Measurements from ENCODE around the gene CD200R1. TPM values are rescaled to one million over a fixed set of nuclear protein-coding genes. Genes with fewer than 3 reads are reported as not detected.

Gene CD200R1
- total RNA-seq, 2 experiments from 2014 or later = 1.1 TPM

DNA sequence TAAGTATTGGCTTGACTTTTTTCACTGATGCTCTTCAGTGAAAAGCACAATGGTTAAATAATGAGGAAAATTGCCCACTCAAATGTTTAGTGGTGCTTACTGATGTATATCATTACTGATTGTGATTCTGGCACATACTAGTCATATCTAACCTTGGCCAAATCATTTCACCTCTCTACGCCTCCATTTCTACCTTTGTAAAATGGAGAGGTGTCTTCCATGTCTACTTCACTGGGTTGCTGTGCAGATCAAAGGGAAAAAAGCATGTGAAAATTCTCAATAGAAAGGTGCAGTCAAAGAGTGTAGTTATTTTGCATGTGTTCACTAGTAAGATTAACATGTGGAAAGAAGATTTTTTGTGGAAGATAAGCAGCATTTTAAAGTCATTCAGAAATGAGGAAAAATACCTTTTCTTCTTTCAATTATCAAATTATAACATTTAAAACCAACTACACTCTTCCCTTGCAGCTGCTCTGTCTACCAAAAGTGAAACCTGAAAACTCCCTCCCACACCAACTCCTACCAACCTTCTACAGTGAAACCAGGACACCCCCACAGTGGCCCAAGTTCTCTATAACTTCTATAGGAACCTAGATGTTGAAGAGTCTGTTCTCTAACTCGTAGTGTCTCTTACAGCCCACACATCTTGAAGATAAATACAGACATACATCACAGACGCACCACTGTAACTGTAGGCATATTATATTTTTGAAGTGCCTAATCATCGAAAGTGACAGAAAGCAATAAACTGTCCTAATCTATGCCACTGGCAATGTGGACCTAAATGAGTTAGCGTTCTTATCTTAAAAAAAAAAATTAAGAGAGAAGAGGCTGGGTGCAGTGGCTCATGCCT is 1.4 kb downstream of the CD200R1 start:
- CTCF ChIA-PET = interaction anchor here (0.6 to 4.0 kb wide), 13 partner anchors 9 to 1400 kb away, joined by 3 to 25 read pairs (median 4); partner anchors contain the start of gene GTPBP8
- no peaks in the 10 kb centered on the region for H3K9me3 Mint-ChIP-seq
- H3K36me3 Mint-ChIP-seq (ENCODE audit: low read depth) = no peaks in the 10 kb centered on the region
- H3K4me1 Mint-ChIP-seq (ENCODE audit: low read depth) = peaks cover 82% of the 10 kb centered on the region
- H3K4me3 Mint-ChIP-seq = peak overlapping the region; percentile 70
- intact Hi-C loops (cut with micrococcal nuclease) = loop anchor here (1.0 to 10.0 kb wide), 11 partner anchors 15 to 671 kb away; partner anchors contain the start of genes CD200, GTPBP8 and SLC35A5
- H3K27ac Mint-ChIP-seq = peak overlapping the region; percentile 52
- peak; percentile 66 for DNase-seq
- no peaks in the 10 kb centered on the region for H3K27me3 Mint-ChIP-seq (ENCODE audit: low read depth)

- H3K4me3 Mint-ChIP-seq = no peak overlapping the region
- CTCF ChIA-PET = interaction anchor here (0.6 to 4.0 kb wide), 13 partner anchors 13 to 865 kb away, joined by 3 to 25 read pairs (median 3); no protein-coding TSS in a partner anchor
Measured at GRCh38 chr3:112972158-112972557, 2.7 kb downstream of the CD200R1 start.

GRCh38 chr3:112967828-112968227 is 7.1 kb downstream of the CD200R1 start:
- H3K27me3 Mint-ChIP-seq (ENCODE audit: low read depth) = no peaks in the 10 kb centered on the region
- H3K4me1 Mint-ChIP-seq (ENCODE audit: low read depth) = peaks cover 54% of the 10 kb centered on the region
- H3K27ac Mint-ChIP-seq = no peak overlapping the region
- intact Hi-C loops (cut with micrococcal nuclease) = no loop called here
- peaks cover 23% of the 10 kb centered on the region for H3K9me3 Mint-ChIP-seq
- CTCF ChIA-PET = interaction anchor here (1.2 kb wide), 1 partner anchor 233 kb away, joined by 4 read pairs; no protein-coding TSS in a partner anchor
- H3K36me3 Mint-ChIP-seq (ENCODE audit: low read depth) = peaks cover 22% of the 10 kb centered on the region
- H3K4me3 Mint-ChIP-seq = no peak overlapping the region
- no peak for DNase-seq

More at GRCh38 chr3:112972158-112972557, 2.7 kb downstream of the CD200R1 start:
- DNase-seq = no peak
- Mint-ChIP-seq H3K36me3 (ENCODE audit: low read depth) (no peaks in the 10 kb centered on the region), H3K27me3 (ENCODE audit: low read depth) (no peaks in the 10 kb centered on the region), H3K4me1 (ENCODE audit: low read depth) (peaks cover 81% of the 10 kb centered on the region), H3K27ac (no peak overlapping the region), H3K9me3 (no peaks in the 10 kb centered on the region)
- intact Hi-C loops (cut with micrococcal nuclease) = loop anchor here (5.0 to 10.0 kb wide), 2 partner anchors 637 to 670 kb away; partner anchors contain the start of gene CD200

GRCh38 chr3:112967425-112967824 is 7.5 kb downstream of the CD200R1 start:
- peaks cover 24% of the 10 kb centered on the region for H3K36me3 Mint-ChIP-seq (ENCODE audit: low read depth)
- H3K4me1 Mint-ChIP-seq (ENCODE audit: low read depth) = peaks cover 52% of the 10 kb centered on the region
- H3K4me3 Mint-ChIP-seq = peak overlapping the region; percentile 1
- intact Hi-C loops (cut with micrococcal nuclease) = no loop called here
- CTCF ChIA-PET = interaction anchor here (0.8 to 1.6 kb wide), 3 partner anchors 44 to 233 kb away, joined by 3 to 6 read pairs (median 4); a partner anchor contains a TSS
- no peak for DNase-seq
- no peak overlapping the region for H3K27ac Mint-ChIP-seq
- peaks cover 25% of the 10 kb centered on the region for H3K9me3 Mint-ChIP-seq
- no peaks in the 10 kb centered on the region for H3K27me3 Mint-ChIP-seq (ENCODE audit: low read depth)

DNA sequence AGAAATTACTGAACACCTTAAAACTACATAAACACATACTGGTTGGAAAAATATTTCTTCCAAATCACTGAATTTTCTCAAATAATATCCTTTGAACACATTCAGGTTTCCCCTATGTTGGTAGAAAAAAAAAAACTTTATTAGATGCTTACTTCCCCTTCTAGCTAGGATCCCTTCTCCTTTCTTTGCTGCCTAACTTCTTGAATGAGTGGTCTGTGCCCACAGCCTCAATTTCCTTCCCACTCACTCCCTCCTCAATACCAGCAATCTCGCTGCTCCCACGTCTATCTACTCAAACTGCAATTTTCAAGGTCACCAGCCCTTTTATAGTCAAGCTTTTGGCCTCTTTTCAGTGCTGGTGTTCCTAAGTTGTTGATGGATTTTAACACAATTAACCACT is 8.3 kb downstream of the CD200R1 start:
- peaks cover 26% of the 10 kb centered on the region for H3K36me3 Mint-ChIP-seq (ENCODE audit: low read depth)
- intact Hi-C loops (cut with micrococcal nuclease) = no loop called here
- H3K9me3 Mint-ChIP-seq = peaks cover 25% of the 10 kb centered on the region
- no peak overlapping the region for H3K27ac Mint-ChIP-seq
- CTCF ChIA-PET = interaction anchor here (0.8 to 1.6 kb wide), 2 partner anchors 44 to 52 kb away, joined by 3 to 6 read pairs; a partner anchor contains a TSS
- no peak for DNase-seq
- peaks cover 50% of the 10 kb centered on the region for H3K4me1 Mint-ChIP-seq (ENCODE audit: low read depth)
- peak overlapping the region; percentile 13 for H3K4me3 Mint-ChIP-seq
- H3K27me3 Mint-ChIP-seq (ENCODE audit: low read depth) = no peaks in the 10 kb centered on the region

GRCh38 chr3:112965656-112966055 is 9.2 kb downstream of the CD200R1 start:
- peaks cover 48% of the 10 kb centered on the region for H3K4me1 Mint-ChIP-seq (ENCODE audit: low read depth)
- intact Hi-C loops (cut with micrococcal nuclease) = no loop called here
- H3K4me3 Mint-ChIP-seq = no peak overlapping the region
- peaks cover 27% of the 10 kb centered on the region for H3K36me3 Mint-ChIP-seq (ENCODE audit: low read depth)
- CTCF ChIA-PET = interaction anchor here (0.6 to 1.6 kb wide), 4 partner anchors 14 to 199 kb away, joined by 3 to 6 read pairs (median 4); a partner anchor contains a TSS
- no peak overlapping the region for H3K27ac Mint-ChIP-seq
- no peak for DNase-seq
- peaks cover 25% of the 10 kb centered on the region for H3K9me3 Mint-ChIP-seq
- H3K27me3 Mint-ChIP-seq (ENCODE audit: low read depth) = no peaks in the 10 kb centered on the region

DNA sequence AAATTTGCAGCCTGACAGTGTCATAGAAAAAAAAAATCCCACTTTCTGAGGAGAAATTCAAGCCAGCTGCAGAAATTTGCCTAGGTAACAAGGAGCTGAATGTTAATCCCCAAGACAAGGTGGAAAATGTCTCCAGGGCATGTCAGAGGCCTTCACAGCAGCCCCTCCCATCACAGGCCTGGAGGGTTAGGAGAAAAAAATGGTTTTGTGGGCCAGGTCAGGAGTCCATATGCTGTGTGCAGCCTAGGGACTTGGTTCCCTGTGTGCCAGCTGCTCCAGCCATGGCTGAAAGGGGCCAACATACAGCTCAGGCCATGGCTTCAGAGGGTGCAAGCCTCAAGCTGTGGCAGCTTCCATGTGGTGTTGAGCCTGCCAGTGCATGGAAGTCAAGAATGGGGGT is 11.2 kb downstream of the CD200R1 start:
- Mint-ChIP-seq H3K4me3 (no peak overlapping the region), H3K27ac (no peak overlapping the region), H3K27me3 (ENCODE audit: low read depth) (no peaks in the 10 kb centered on the region), H3K36me3 (ENCODE audit: low read depth) (peaks cover 27% of the 10 kb centered on the region), H3K4me1 (ENCODE audit: low read depth) (peaks cover 47% of the 10 kb centered on the region), H3K9me3 (peaks cover 25% of the 10 kb centered on the region)
- no peak for DNase-seq
- intact Hi-C loops (cut with micrococcal nuclease) = no loop called here
- CTCF ChIA-PET = no interaction called here

DNA sequence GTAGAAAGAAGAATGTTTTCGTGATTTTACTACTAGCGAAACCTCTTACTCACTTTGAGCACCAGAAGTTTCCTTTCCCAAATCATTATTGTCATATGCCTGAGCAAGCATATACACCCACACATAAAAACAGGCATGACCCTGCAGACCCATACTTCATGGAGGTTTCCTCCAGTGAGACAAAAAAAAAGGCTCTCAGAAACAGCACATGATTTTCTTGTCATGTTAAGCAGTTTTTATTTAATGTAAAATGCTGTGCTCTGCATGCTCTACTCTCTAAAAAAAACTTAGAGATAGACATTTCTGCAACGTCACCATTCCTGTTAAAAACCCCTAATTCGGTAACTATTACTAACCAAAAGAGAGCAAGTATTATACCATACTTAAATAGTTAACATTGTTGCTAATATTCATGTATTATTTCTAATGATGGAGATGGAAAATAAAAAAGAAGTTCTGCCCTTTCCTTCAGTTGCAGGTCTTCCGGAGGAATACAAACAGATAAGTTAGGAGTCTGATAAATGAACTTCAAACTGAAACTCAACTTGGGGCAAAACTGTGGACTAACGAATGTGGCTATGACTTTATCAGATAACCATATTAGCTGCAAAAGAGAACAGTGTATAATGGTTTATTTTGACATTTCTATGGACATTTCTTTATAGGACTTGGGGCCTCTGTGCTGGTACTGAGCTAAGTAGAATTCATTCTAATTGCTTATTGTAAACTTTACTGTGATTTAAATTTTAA is 15.9 kb downstream of the CD200R1 start:
- DNase-seq = peak; percentile 31
- H3K36me3 Mint-ChIP-seq (ENCODE audit: low read depth) = peaks cover 25% of the 10 kb centered on the region
- no peaks in the 10 kb centered on the region for H3K27me3 Mint-ChIP-seq (ENCODE audit: low read depth)
- intact Hi-C loops (cut with micrococcal nuclease) = loop anchor here (1.0 to 2.0 kb wide), 2 partner anchors 14 to 282 kb away; no protein-coding TSS in a partner anchor
- peak overlapping the region; percentile 56 for H3K4me3 Mint-ChIP-seq
- peaks cover 35% of the 10 kb centered on the region for H3K4me1 Mint-ChIP-seq (ENCODE audit: low read depth)
- no peak overlapping the region for H3K27ac Mint-ChIP-seq
- CTCF ChIA-PET = interaction anchor here (0.8 to 1.2 kb wide), 5 partner anchors 16 to 224 kb away, joined by 3 to 6 read pairs (median 4); partner anchors contain the start of gene CD200R1
- peaks cover 20% of the 10 kb centered on the region for H3K9me3 Mint-ChIP-seq

DNA sequence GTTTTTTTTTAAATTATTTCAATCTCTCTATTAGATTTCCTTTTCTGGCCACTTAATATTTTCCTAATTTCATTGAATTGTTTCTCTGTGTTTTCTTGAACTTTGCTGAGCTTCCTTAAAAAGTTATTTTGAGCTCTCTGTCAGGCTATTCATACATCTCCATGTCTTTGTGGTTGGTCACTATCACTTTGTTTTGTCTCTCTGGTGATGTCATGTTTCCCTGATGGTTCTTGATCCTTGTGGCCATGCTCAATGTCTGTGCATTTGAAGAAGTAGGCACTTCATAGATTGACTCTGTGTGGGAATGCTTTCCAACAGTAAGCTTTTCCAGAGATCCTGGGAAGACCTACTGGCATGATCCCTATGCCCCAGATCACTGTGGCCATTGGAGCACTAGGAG is 18.6 kb downstream of the CD200R1 start:
- peaks cover 28% of the 10 kb centered on the region for H3K4me1 Mint-ChIP-seq (ENCODE audit: low read depth)
- CTCF ChIA-PET = no interaction called here
- peaks cover 10% of the 10 kb centered on the region for H3K36me3 Mint-ChIP-seq (ENCODE audit: low read depth)
- intact Hi-C loops (cut with micrococcal nuclease) = no loop called here
- peaks cover 8% of the 10 kb centered on the region for H3K9me3 Mint-ChIP-seq
- no peak for DNase-seq
- no peaks in the 10 kb centered on the region for H3K27me3 Mint-ChIP-seq (ENCODE audit: low read depth)
- no peak overlapping the region for H3K4me3 Mint-ChIP-seq
- no peak overlapping the region for H3K27ac Mint-ChIP-seq

GRCh38 chr3:112948346-112948838 is 26.5 kb downstream of the CD200R1 start:
- no peaks in the 10 kb centered on the region for H3K27me3 Mint-ChIP-seq (ENCODE audit: low read depth)
- no peak overlapping the region for H3K27ac Mint-ChIP-seq
- CTCF ChIA-PET = interaction anchor here (0.6 to 1.3 kb wide), 3 partner anchors 14 to 855 kb away, joined by 3 to 4 read pairs (median 3); no protein-coding TSS in a partner anchor
- peaks cover 13% of the 10 kb centered on the region for H3K36me3 Mint-ChIP-seq (ENCODE audit: low read depth)
- intact Hi-C loops (cut with micrococcal nuclease) = no loop called here
- peaks cover 9% of the 10 kb centered on the region for H3K9me3 Mint-ChIP-seq
- H3K4me1 Mint-ChIP-seq (ENCODE audit: low read depth) = peaks cover 22% of the 10 kb centered on the region
- no peak overlapping the region for H3K4me3 Mint-ChIP-seq
- no peak for DNase-seq

DNA sequence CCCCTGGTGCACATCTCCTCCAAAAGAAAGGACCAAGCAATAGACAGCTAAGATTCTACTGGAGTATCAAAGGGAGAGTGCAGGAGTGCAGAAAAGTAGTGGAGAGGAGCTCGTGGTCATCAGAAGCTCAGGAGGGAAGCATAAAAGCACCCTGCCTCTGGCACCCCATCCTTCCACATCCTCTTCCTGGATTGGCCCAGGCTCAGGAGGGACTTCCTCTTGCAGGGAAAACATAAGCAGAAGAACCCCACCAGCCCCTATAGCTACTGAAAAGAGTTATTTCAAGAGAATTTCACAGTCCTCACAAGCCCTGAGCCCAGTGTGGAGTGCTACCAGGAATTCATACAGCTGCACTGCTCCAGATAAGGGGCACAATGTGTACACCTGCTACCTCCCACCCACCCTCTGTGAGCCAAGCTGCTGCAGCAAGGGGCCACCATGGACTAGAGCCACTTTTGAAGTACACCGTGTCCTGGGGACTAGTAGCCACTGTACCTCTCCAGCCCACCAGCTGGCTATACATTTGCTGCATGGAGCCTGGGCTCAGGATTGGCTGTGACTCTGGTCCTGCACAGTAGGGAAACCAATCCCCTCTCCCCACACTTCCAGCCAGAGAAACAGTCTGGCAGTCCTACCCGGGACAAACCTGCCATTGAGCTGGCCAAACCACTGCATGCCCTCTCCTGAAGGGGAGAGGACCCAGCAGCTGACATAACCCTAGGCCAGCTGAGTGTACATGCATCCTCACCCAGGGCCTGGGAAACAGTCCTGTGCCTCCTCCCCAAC is 43.0 kb downstream of the CD200R1 start:
- no peak for DNase-seq
- H3K36me3 Mint-ChIP-seq (ENCODE audit: low read depth) = peaks cover 21% of the 10 kb centered on the region
- CTCF ChIA-PET = interaction anchor here (0.6 to 1.0 kb wide), 4 partner anchors 20 to 197 kb away, joined by 3 to 4 read pairs (median 4); no protein-coding TSS in a partner anchor
- H3K27ac Mint-ChIP-seq = no peak overlapping the region
- H3K4me1 Mint-ChIP-seq (ENCODE audit: low read depth) = peaks cover 39% of the 10 kb centered on the region
- peaks cover 16% of the 10 kb centered on the region for H3K9me3 Mint-ChIP-seq
- intact Hi-C loops (cut with micrococcal nuclease) = no loop called here
- H3K27me3 Mint-ChIP-seq (ENCODE audit: low read depth) = no peaks in the 10 kb centered on the region
- H3K4me3 Mint-ChIP-seq = no peak overlapping the region
